Testis (tissue), 2 donors: Measurements from ENCODE around the gene CNTN4.

Experiments used
- CTCF ChIP-seq, 3 experiments: fragments of 450-650 bp in 2 of 3; fragments of 200-600 bp in 1 of 3; sonication (generic) in 1 of 3; IDR thresholded peaks; one replicate each; pipeline ENCODE4 v1.5.1; 2016 to 2019; ENCODE audit warnings: antibody characterized with exemption in 3 of 3, mild to moderate bottlenecking in 2 of 3, moderate library complexity in 1 of 3
- POLR2A ChIP-seq: fragments of 450-650 bp; IDR thresholded peaks from one replicate; pipeline ENCODE4 v1.6.1; 2017; ENCODE audit warnings: antibody characterized with exemption, mild to moderate bottlenecking, moderate library complexity

GRCh38 chr3:2099779-2100191 is 1.1 kb downstream of the CNTN4 start:
- no peak for TF ChIP-seq CTCF (IDR thresholded peaks at IDR 0.05)
- TF ChIP-seq POLR2A, result no peak
